HepG2 (cell line): ENCODE measurements around the gene CAPN10. TPM values are rescaled to one million over a fixed set of nuclear protein-coding genes. Genes with fewer than 3 reads are reported as not detected.

Experiments
- ATAC-seq: fragments of 200-7000 bp; cut with Tn5 transposase; 3 replicates; pipeline ENCODE4 v1.9.1; 2020; ENCODE audit warnings: mild to moderate bottlenecking, moderate library complexity
- BruUV-seq: library from RNA; stranded (reverse); fragments of 400-500 nt; replicated peaks from 2 replicates; lab custom pipeline; 2021; lab: Mats Ljungman, UMichigan
- CTCF ChIA-PET: fragments of 300-600 bp; formaldehyde crosslinking; extraction: SDS; loops from one replicate; lab custom pipeline; 2021; ENCODE audit warnings: low total read pairs, inconsistent platforms, low intra/inter-chr PET ratio; lab: Yijun Ruan, JAX
- POLR2A ChIA-PET: fragments of 350-600 bp; sonication (Branson Sonifier 250); formaldehyde crosslinking; loops from one replicate; lab custom pipeline; 2020; ENCODE audit warnings: antibody characterized with exemption, inconsistent platforms; lab: Yijun Ruan, JAX
- DNase-seq: peaks from one replicate; pipeline ENCODE4 v3.0.0-alpha.2; 2015; ENCODE audit warnings: low spot score
- FAIRE-seq: peaks from 3 replicates; lab custom pipeline; 2011; peaks lifted over from hg19 to GRCh38; lab: Jason Lieb, UNC
- H2AFZ ChIP-seq: one replicate; pipeline ENCODE4 v1.6.1; 2011; ENCODE audit warnings: low read length, inconsistent platforms
- H3K27ac ChIP-seq: fragments of 300-600 bp; 3 replicates; pipeline ENCODE4 v1.8.0; 2011; ENCODE audit warnings: mixed run types, mild to moderate bottlenecking, mixed read lengths, low read length, inconsistent platforms; ENCODE audit not compliant: insufficient read depth; ENCODE audit errors: extremely low read length
- H3K27me3 ChIP-seq, 2 experiments: fragments of 200-600 bp in 1 of 2; 2 replicates in 1 of 2; 3 replicates in 1 of 2; pipeline versions ENCODE4 v1.6.0 to v1.8.0; 2011; ENCODE audit warnings: low read length in 2 of 2, mild to moderate bottlenecking in 2 of 2, moderate library complexity in 2 of 2, inconsistent platforms in 1 of 2; ENCODE audit not compliant: insufficient read depth in 2 of 2, control insufficient read depth in 1 of 2
- H3K36me3 ChIP-seq, 2 experiments: fragments of 200-600 bp in 1 of 2; replicated peaks in 1 of 2; 2 replicates in 1 of 2; 3 replicates in 1 of 2; pipeline versions ENCODE4 v1.5.1 to v1.8.0; 2011; ENCODE audit warnings: low read length in 2 of 2, inconsistent platforms in 1 of 2; ENCODE audit not compliant: insufficient read depth in 2 of 2, control insufficient read depth in 1 of 2
- H3K4me1 ChIP-seq: 2 replicates; pipeline ENCODE4 v1.5.1; 2012; ENCODE audit warnings: low read length, inconsistent platforms; ENCODE audit not compliant: insufficient read depth
- H3K4me2 ChIP-seq: 2 replicates; pipeline ENCODE4 v1.6.0; 2011; ENCODE audit warnings: low read depth, low read length, inconsistent platforms
- H3K4me3 ChIP-seq, 3 experiments: fragments of 200-600 bp in 1 of 3; sonication (generic), shearing (Covaris generic) in 1 of 3; replicated peaks in 1 of 3; 2 replicates each; pipeline ENCODE4 v1.5.1; 2011 to 2016; ENCODE audit warnings: low read length in 3 of 3, inconsistent platforms in 2 of 3, low read depth in 2 of 3, mild to moderate bottlenecking in 2 of 3, control low read depth in 1 of 3, mixed read lengths in 1 of 3; ENCODE audit not compliant: insufficient read depth in 1 of 3
- H3K79me2 ChIP-seq: one replicate; pipeline ENCODE4 v1.6.1; 2011; ENCODE audit warnings: low read length, inconsistent platforms; ENCODE audit not compliant: insufficient read depth
- H3K9ac ChIP-seq: 2 replicates; pipeline ENCODE4 v1.6.0; 2011; ENCODE audit warnings: mild to moderate bottlenecking, low read depth, low read length, inconsistent platforms; ENCODE audit not compliant: insufficient read depth
- H3K9me3 ChIP-seq: 2 replicates; pipeline ENCODE4 v1.5.1; 2012; ENCODE audit warnings: mild to moderate bottlenecking, low read length
- H4K20me1 ChIP-seq: 2 replicates; pipeline ENCODE4 v1.6.0; 2011; ENCODE audit warnings: inconsistent platforms, mild to moderate bottlenecking, low read length, moderate library complexity; ENCODE audit not compliant: insufficient read depth
- BCL6 ChIP-seq: IDR thresholded peaks from 2 replicates; pipeline ENCODE4 v1.6.1; 2016; ENCODE audit warnings: missing genetic modification reagents, missing compliant biosample characterization
- BORCS8-MEF2B ChIP-seq: sonication (generic); formaldehyde crosslinking; IDR thresholded peaks from 2 replicates; pipeline ENCODE4 v1.8.0; 2022; ENCODE audit warnings: mild to moderate bottlenecking, missing genetic modification reagents
- EEA1 ChIP-seq: sonication (generic); formaldehyde crosslinking; IDR thresholded peaks from 2 replicates; pipeline ENCODE4 v1.5.1; 2020; ENCODE audit warnings: mild to moderate bottlenecking, missing genetic modification reagents, borderline replicate concordance
- FOXK2 ChIP-seq: fragments of 450-650 bp; IDR thresholded peaks from 2 replicates; pipeline ENCODE4 v1.6.1; 2016
- GLI4 ChIP-seq: sonication (generic); formaldehyde crosslinking; IDR thresholded peaks from 2 replicates; pipeline ENCODE4 v1.5.1; 2020; ENCODE audit warnings: missing genetic modification reagents, mild to moderate bottlenecking, moderate library complexity, borderline replicate concordance
- KLF12 ChIP-seq: sonication (generic); formaldehyde crosslinking; IDR thresholded peaks from 2 replicates; pipeline ENCODE4 v1.4.0; 2020; ENCODE audit warnings: missing genetic modification reagents, borderline replicate concordance
- LRRFIP1 ChIP-seq: sonication (generic); formaldehyde crosslinking; conservative IDR thresholded peaks from 2 replicates; pipeline ENCODE4 v1.4.0; 2020; ENCODE audit warnings: missing genetic modification reagents
- MXD1 ChIP-seq: sonication (generic); formaldehyde crosslinking; IDR thresholded peaks from 2 replicates; pipeline ENCODE4 v1.4.0; 2020; ENCODE audit warnings: mild to moderate bottlenecking, missing genetic modification reagents
- NR2C2 ChIP-seq: sonication (generic); formaldehyde crosslinking; IDR thresholded peaks from 2 replicates; pipeline ENCODE4 v1.4.0; 2020; ENCODE audit warnings: missing genetic modification reagents, mild to moderate bottlenecking, moderate library complexity, borderline replicate concordance
- REST ChIP-seq, 2 experiments: IDR thresholded peaks; 2 replicates each; pipeline ENCODE4 v1.6.1; 2011 to 2012; ENCODE audit warnings: low read length in 2 of 2, borderline replicate concordance in 1 of 2, low read depth in 1 of 2, mild to moderate bottlenecking in 1 of 2, moderate library complexity in 1 of 2
- TRIM22 ChIP-seq: fragments of 450-650 bp; IDR thresholded peaks from 2 replicates; pipeline ENCODE4 v1.6.1; 2017
- ZNF10 ChIP-seq: sonication (generic); formaldehyde crosslinking; IDR thresholded peaks from 2 replicates; pipeline ENCODE4 v1.4.0; 2020; ENCODE audit warnings: mild to moderate bottlenecking, low read depth, missing genetic modification reagents, borderline replicate concordance
- ZNF44 ChIP-seq: sonication (generic); formaldehyde crosslinking; IDR thresholded peaks from 2 replicates; pipeline ENCODE4 v1.5.1; 2020; ENCODE audit warnings: mild to moderate bottlenecking, missing genetic modification reagents
- WGBS: methylation state at CpG from one replicate; pipeline ENCODE4 v1.1.6; 2017; ENCODE audit warnings: low lambda C conversion rate; 5-methylcytosine and 5-hydroxymethylcytosine counted together
- in situ Hi-C: cut with HindIII; loops from 2 replicates; pipeline ENCODE4 v1.10.0; 2017; ENCODE audit warnings: low pct_unique_long_range_greater_than_20kb; ENCODE audit not compliant: extremely low pct_ligation_motif_present
- intact Hi-C: fragments of 100-400 bp; cut with micrococcal nuclease; formaldehyde crosslinking; loops from one replicate; pipeline ENCODE4 v1.10.0; 2022; ENCODE audit not compliant: unreplicated experiment
- polyA plus RNA-seq, 8 experiments: library from polyadenylated mRNA; depleted of rRNA in 3 of 8; stranded (reverse) in 7 of 8; unstranded in 1 of 8; fragments of >200 nt; fragmentation: Illumina TruSeq in 4 of 8; extraction: Trizol in 4 of 8; gene quantifications; 2 replicates each; pipeline versions ENCODE4 v1.2.1 to v1.2.3, GENCODE V29; 2011 to 2016; ENCODE audit warnings: low read depth in 4 of 8, missing spikeins in 1 of 8, mixed read lengths in 1 of 8; ENCODE audit not compliant: insufficient read depth in 1 of 8
- total RNA-seq, 5 experiments: library from RNA; depleted of rRNA; stranded (reverse); fragments of >200 nt; fragmentation: Illumina TruSeq; extraction: Trizol; gene quantifications; 2 replicates each; pipeline ENCODE4 v1.2.3, GENCODE V29; 2016; ENCODE audit warnings: low read depth in 1 of 5

The CAPN10 gene
- total and polyA plus RNA-seq, 2 of the 13 experiments (the other 11 are each of a cell fraction or from before 2014, with no cell fraction given), result 27.6 to 32.4 TPM

GRCh38 chr2:240647503-240648154 lies 61.1 kb downstream of the CAPN10 start (continued):
- TF ChIP-seq REST (IDR thresholded peaks at IDR 0.05; ENCODE audit: borderline replicate concordance in 1 of 2, low read depth in 1 of 2, low read length in 2 of 2) (no peak), LRRFIP1 (CRISPR knock-in tag) (no peak), BCL6 (CRISPR knock-in tag) (no peak)

GRCh38 chr2:240648155-240648649 lies 61.7 kb downstream of the CAPN10 start:
- 14% methylated on average over 3 of the region's 6 CpGs for WGBS
- FAIRE-seq, result no peak
- Histone ChIP-seq H3K27ac (no peak overlapping the region), H2AFZ (no peak overlapping the region), H3K4me1 (no peaks in the 10 kb centered on the region)
- intact Hi-C loops, result loop anchor here (10.0 kb wide), 1 partner anchor 133 kb away; no protein-coding TSS in a partner anchor
- TF ChIP-seq FOXK2, result no peak
- no peak for TF ChIP-seq KLF12 (CRISPR knock-in tag)
- TF ChIP-seq MXD1, result no peak
- TF ChIP-seq ZNF10, result no peak
- TF ChIP-seq ZNF44, result no peak
- no peak for TF ChIP-seq NR2C2 (CRISPR knock-in tag)
- no peak for TF ChIP-seq TRIM22
- TF ChIP-seq EEA1, result no peak
- no peak for TF ChIP-seq GLI4 (CRISPR knock-in tag)
- TF ChIP-seq BORCS8-MEF2B (CRISPR knock-in tag), result no peak
- TF ChIP-seq, all 625 proteins: peak for 0
- no TSS peak for BruUV-seq
- H3K79me2 ChIP-seq, result no peaks in the 10 kb centered on the region
- CTCF ChIA-PET, result no interaction called here
- DNase-seq (no peak), ATAC-seq (peak; percentile 7; the same call in 1 of the 3 replicates)
- H3K9me3 ChIP-seq, result peaks cover 8% of the 10 kb centered on the region
- POLR2A ChIA-PET, result interaction anchor here (1.3 kb wide), 1 partner anchor 21 kb away, joined by 3 read pairs; no protein-coding TSS in a partner anchor
- no peaks in the 10 kb centered on the region for H3K36me3 ChIP-seq
- H3K4me2 ChIP-seq, result no peak overlapping the region
- in situ Hi-C loops, result no loop called here
- H4K20me1 ChIP-seq, result no peaks in the 10 kb centered on the region; the same call in 1 of the 2 replicates
- H3K9ac ChIP-seq, result no peak overlapping the region
- H3K4me3 ChIP-seq, result no peak overlapping the region
- peaks cover 40 to 95% of the 10 kb centered on the region in 2 experiments for H3K27me3 ChIP-seq
